Measurements from ENCODE around the gene EPHB2. TPM values are rescaled to one million over a fixed set of nuclear protein-coding genes. Genes with fewer than 3 reads are reported as not detected.

The EPHB2 gene
- polyA plus RNA-seq, 1 donor from 2014 or later = 22.8 TPM

- H3K9me2 ChIP-seq (ENCODE audit: insufficient read depth, low read length) = no peaks in the 10 kb centered on the region
- no peak overlapping the region for H3K27ac ChIP-seq (ENCODE audit: low read length)
- H3K4me3 ChIP-seq (ENCODE audit: low read length) = no peak overlapping the region
- no peaks in the 10 kb centered on the region for H3F3A ChIP-seq (ENCODE audit: insufficient read depth, low read length, poor library complexity, severe bottlenecking)
- H2AFZ ChIP-seq (ENCODE audit: low read depth, low read length) = no peak overlapping the region
- H3K79me2 ChIP-seq (replicated peaks; ENCODE audit: insufficient read depth, low read length) = no peaks in the 10 kb centered on the region
- H3K9ac ChIP-seq (ENCODE audit: low read length) = no peak overlapping the region
- H4K20me1 ChIP-seq (ENCODE audit: insufficient read depth) = no peaks in the 10 kb centered on the region
- no peaks in the 10 kb centered on the region for H3K9me3 ChIP-seq (ENCODE audit: low read length)
- H3K36me3 ChIP-seq (ENCODE audit: insufficient read depth, low read length) = peaks cover 12% of the 10 kb centered on the region
- no peaks in the 10 kb centered on the region for H3K27me3 ChIP-seq (ENCODE audit: insufficient read depth, low read depth, low read length)
- TF ChIP-seq REST (IDR thresholded peaks at IDR 0.05; ENCODE audit: borderline replicate concordance) (no peak), EP300 (conservative IDR thresholded peaks at IDR 0.05; ENCODE audit: poor library complexity, severe bottlenecking) (no peak), EZH2 (IDR thresholded peaks at IDR 0.05; ENCODE audit: borderline replicate concordance, insufficient read depth, low read length, poor library complexity, severe bottlenecking) (no peak), TAF1 (IDR thresholded peaks at IDR 0.05; ENCODE audit: low read depth) (no peak), SMC3 (conservative IDR thresholded peaks at IDR 0.05; ENCODE audit: poor library complexity) (no peak)
- H3K4me2 ChIP-seq (ENCODE audit: low read length) = no peak overlapping the region
These were observed 165.9 kb downstream of the EPHB2 start for GRCh38 chr1:22876359-22877111.

- Histone ChIP-seq H3K36me3 (ENCODE audit: insufficient read depth, low read length) (peaks cover 15% of the 10 kb centered on the region), H3K9me2 (ENCODE audit: insufficient read depth, low read length) (no peaks in the 10 kb centered on the region), H3K9ac (ENCODE audit: low read length) (no peak overlapping the region), H4K20me1 (ENCODE audit: insufficient read depth) (no peaks in the 10 kb centered on the region), H3K9me3 (ENCODE audit: low read length) (no peaks in the 10 kb centered on the region), H3K27ac (ENCODE audit: low read length) (no peak overlapping the region), H3K27me3 (ENCODE audit: insufficient read depth, low read depth, low read length) (no peaks in the 10 kb centered on the region), H3F3A (ENCODE audit: insufficient read depth, low read length, poor library complexity, severe bottlenecking) (no peaks in the 10 kb centered on the region), H3K79me2 (replicated peaks; ENCODE audit: insufficient read depth, low read length) (no peaks in the 10 kb centered on the region), H3K4me3 (ENCODE audit: low read length) (no peak overlapping the region), H3K4me2 (ENCODE audit: low read length) (no peak overlapping the region), H2AFZ (ENCODE audit: low read depth, low read length) (no peak overlapping the region)
- TF ChIP-seq POLR2AphosphoS5 (IDR thresholded peaks at IDR 0.05) (no peak), SMC3 (conservative IDR thresholded peaks at IDR 0.05; ENCODE audit: poor library complexity) (no peak), REST (IDR thresholded peaks at IDR 0.05; ENCODE audit: borderline replicate concordance) (no peak), EP300 (conservative IDR thresholded peaks at IDR 0.05; ENCODE audit: poor library complexity, severe bottlenecking) (no peak), CTCF (IDR thresholded peaks at IDR 0.05; ENCODE audit: poor library complexity, severe bottlenecking) (no peak), RAD21 (conservative IDR thresholded peaks at IDR 0.05) (no peak), TAF1 (IDR thresholded peaks at IDR 0.05; ENCODE audit: low read depth) (no peak)
These were observed 166.7 kb downstream of the EPHB2 start for GRCh38 chr1:22877112-22877915.
